WTC11 (cell line): ENCODE results near the gene TAS1R1. TPM values are rescaled to one million over a fixed set of nuclear protein-coding genes. Genes with fewer than 3 reads are reported as not detected.
A peak's percentile ranks its signal among the peaks of the same experiment; 100 is the strongest.

Experiments
- ATAC-seq: fragments of 200-7000 bp; cut with Tn5 transposase; 2 replicates; pipeline ENCODE4 v1.10.0; 2021; ENCODE audit warnings: mild to moderate bottlenecking, moderate library complexity
- CTCF ChIA-PET: fragments of 300-600 bp; sonication (Branson Sonifier 250); formaldehyde crosslinking; loops from one replicate; lab custom pipeline; 2021; ENCODE audit warnings: antibody characterized with exemption; lab: Charles Lee
- POLR2A ChIA-PET: fragments of 350-600 bp; sonication (Branson Sonifier 250); formaldehyde crosslinking; loops from one replicate; lab custom pipeline; 2021; ENCODE audit warnings: antibody characterized with exemption; lab: Charles Lee
- DNase-seq: peaks from one replicate; pipeline ENCODE4 v3.0.0; 2021; ENCODE audit warnings: low spot score
- H3K27ac Mint-ChIP-seq: 2 replicates; pipeline ENCODE4 v1.8.0; 2021; ENCODE audit warnings: mixed read lengths
- H3K27me3 Mint-ChIP-seq: 2 replicates; pipeline ENCODE4 v1.8.0; 2021; ENCODE audit warnings: low read depth, mild to moderate bottlenecking, moderate library complexity, mixed read lengths
- H3K36me3 Mint-ChIP-seq: 2 replicates; pipeline ENCODE4 v1.8.0; 2021; ENCODE audit warnings: mixed read lengths
- H3K4me1 Mint-ChIP-seq: 2 replicates; pipeline ENCODE4 v1.8.0; 2022; ENCODE audit warnings: mixed read lengths
- H3K4me3 Mint-ChIP-seq: 2 replicates; pipeline ENCODE4 v1.8.0; 2021; ENCODE audit warnings: mild to moderate bottlenecking, moderate library complexity, mixed read lengths
- H3K9me3 Mint-ChIP-seq: 2 replicates; pipeline ENCODE4 v1.8.0; 2021; ENCODE audit warnings: mixed read lengths
- ATF3 ChIP-seq: sonication (generic); formaldehyde crosslinking; conservative IDR thresholded peaks from 2 replicates; pipeline ENCODE4 v1.8.1; 2022; ENCODE audit warnings: mild to moderate bottlenecking, missing genetic modification reagents
- ATF6 ChIP-seq: sonication (generic); formaldehyde crosslinking; IDR thresholded peaks from 2 replicates; pipeline ENCODE4 v1.8.1; 2023; ENCODE audit warnings: mild to moderate bottlenecking, missing genetic modification reagents
- CREB1 ChIP-seq: sonication (generic); formaldehyde crosslinking; IDR thresholded peaks from 2 replicates; pipeline ENCODE4 v1.8.0; 2023; ENCODE audit warnings: mild to moderate bottlenecking, missing genetic modification reagents
- E2F5 ChIP-seq: sonication (generic); formaldehyde crosslinking; IDR thresholded peaks from 2 replicates; pipeline ENCODE4 v1.8.1; 2022; ENCODE audit warnings: mild to moderate bottlenecking, moderate library complexity, missing genetic modification reagents
- HMGA2 ChIP-seq: fragments of 250-450 bp; sonication (Bioruptor Pico); IDR thresholded peaks from 2 replicates; pipeline ENCODE4 v1.4.0; 2021; ENCODE audit warnings: mild to moderate bottlenecking, moderate library complexity
- IRF2 ChIP-seq: sonication (generic); formaldehyde crosslinking; IDR thresholded peaks from 2 replicates; pipeline ENCODE4 v1.8.0; 2022; ENCODE audit warnings: low read depth, missing genetic modification reagents, borderline replicate concordance
- JUN ChIP-seq: sonication (generic); formaldehyde crosslinking; IDR thresholded peaks from 2 replicates; pipeline ENCODE4 v1.8.0; 2023; ENCODE audit warnings: mild to moderate bottlenecking, missing genetic modification reagents
- MYBL2 ChIP-seq: sonication (generic); formaldehyde crosslinking; IDR thresholded peaks from 2 replicates; pipeline ENCODE4 v1.8.1; 2023; ENCODE audit warnings: mild to moderate bottlenecking, moderate library complexity, missing genetic modification reagents
- NFE2L1 ChIP-seq: sonication (generic); formaldehyde crosslinking; IDR thresholded peaks from 2 replicates; pipeline ENCODE4 v1.8.1; 2023; ENCODE audit warnings: missing genetic modification reagents
- NFYB ChIP-seq: sonication (generic); formaldehyde crosslinking; conservative IDR thresholded peaks from 2 replicates; pipeline ENCODE4 v1.8.0; 2022; ENCODE audit warnings: low read depth, missing genetic modification reagents
- PRDM15 ChIP-seq: sonication (generic); formaldehyde crosslinking; IDR thresholded peaks from 2 replicates; pipeline ENCODE4 v1.8.0; 2022; ENCODE audit warnings: missing genetic modification reagents
- ZBTB43 ChIP-seq: sonication (generic); formaldehyde crosslinking; IDR thresholded peaks from 2 replicates; pipeline ENCODE4 v1.8.1; 2023; ENCODE audit warnings: mild to moderate bottlenecking, missing genetic modification reagents
- total RNA-seq: library from RNA; stranded (reverse); gene quantifications from 3 replicates; pipeline ENCODE4 v1.2.3, GENCODE V29; 2021
- TF ChIP-seq, protein P1 (sequence below): sonication (generic); formaldehyde crosslinking; IDR thresholded peaks from 2 replicates; pipeline ENCODE4 v1.8.0; 2022; ENCODE audit warnings: mild to moderate bottlenecking, missing genetic modification reagents
- TF ChIP-seq, protein P2 (sequence below): sonication (generic); formaldehyde crosslinking; IDR thresholded peaks from 2 replicates; pipeline ENCODE4 v1.8.1; 2023; ENCODE audit warnings: mild to moderate bottlenecking, missing genetic modification reagents, moderate library complexity

Gene TAS1R1
- total RNA-seq, 1 experiment from 2014 or later, result 0.11 TPM

DNA sequence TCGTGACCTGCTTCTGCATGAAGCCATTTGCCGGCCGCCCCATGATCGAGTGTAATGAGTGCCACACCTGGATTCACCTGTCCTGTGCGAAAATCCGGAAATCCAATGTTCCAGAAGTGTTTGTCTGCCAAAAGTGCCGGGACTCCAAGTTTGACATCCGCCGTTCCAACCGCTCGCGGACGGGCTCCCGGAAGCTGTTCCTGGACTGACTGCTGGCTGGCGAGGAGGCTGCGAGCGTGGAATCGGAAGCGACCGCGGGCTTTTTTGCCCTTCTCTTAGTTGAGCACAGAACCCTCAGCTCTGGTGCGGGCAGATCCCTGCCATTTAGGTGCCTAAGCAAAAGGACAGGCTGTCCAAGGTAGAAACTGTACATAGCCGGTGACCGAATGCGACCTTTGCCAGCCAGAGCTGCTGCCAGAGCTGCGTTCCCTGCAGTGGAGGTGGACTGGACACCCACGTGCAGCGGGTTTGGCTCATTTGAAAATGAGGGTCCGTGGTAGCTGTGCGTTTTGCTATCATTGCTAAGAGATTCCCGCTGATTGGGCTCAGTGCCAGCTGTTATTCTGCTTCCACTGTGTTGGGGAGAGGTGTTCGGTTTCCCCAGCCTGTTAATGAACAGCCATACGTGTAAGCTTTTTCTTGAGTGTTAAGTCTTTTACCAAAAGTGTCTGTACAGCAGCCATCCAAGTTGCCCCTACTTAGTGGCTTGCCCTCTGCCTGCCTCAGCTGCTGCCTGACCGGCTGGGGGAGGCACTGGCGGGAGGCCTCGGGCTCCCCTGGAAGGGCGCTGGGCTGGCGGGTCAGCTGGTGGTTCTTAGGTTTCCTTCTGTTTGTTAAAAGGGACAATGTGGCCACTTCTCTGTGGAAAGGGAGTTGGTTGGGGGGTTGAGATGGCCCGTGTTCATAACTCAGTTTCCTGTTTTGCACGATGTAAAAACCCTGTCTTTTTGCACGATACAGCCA lies 66.6 kb downstream of the TAS1R1 start (continued):
- TF ChIP-seq ZBTB43 (CRISPR knock-in tag), result no peak
- no peak for TF ChIP-seq NFYB (CRISPR knock-in tag)
- no peak for TF ChIP-seq ATF3 (CRISPR knock-in tag)
- TF ChIP-seq, all 79 proteins: peak for 0

DNA sequence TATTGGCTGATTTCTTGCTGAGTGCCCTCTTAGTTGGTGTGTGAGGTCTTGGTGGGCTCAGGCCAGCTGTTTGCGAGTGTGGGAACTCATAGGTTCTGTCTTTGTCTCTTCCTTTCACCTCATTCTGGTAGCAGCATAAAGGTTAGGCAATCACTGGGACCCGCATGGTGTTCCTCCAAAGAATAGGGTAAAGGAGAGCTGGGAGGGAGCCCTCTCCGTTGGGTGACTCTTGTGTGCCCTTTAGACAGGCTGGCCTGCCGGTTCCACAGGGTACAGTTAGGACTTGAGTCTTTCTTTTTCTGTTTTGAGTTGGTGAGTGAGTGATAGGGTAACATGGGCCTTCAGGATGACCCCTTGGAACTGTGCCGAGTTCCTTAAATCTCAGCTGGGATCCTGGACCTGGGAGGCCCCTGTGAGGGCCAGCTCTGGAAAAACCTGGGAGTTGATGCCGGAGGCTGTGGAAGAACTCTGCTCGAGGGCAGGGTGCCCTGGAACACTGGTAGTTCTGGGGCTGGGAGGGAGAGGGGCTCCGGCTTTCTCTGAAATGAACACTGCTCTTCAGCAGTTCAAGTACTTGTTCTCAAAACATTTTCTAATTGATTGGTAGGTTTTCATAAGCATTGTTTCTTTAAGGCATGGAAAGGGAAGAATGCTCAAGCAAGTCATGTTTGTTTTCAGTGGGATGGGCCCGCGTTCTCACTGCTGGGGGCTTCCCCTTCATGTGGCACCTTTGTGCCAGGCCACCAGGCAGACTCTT lies 67.5 kb downstream of the TAS1R1 start:
- Mint-ChIP-seq H3K4me1 (peaks cover 14% of the 10 kb centered on the region), H3K9me3 (no peaks in the 10 kb centered on the region), H3K27ac (peak overlapping the region; percentile 79; the same call in 1 of the 2 replicates), H3K27me3 (no peaks in the 10 kb centered on the region; the same call in 1 of the 2 replicates), H3K36me3 (peaks cover 51% of the 10 kb centered on the region), H3K4me3 (no peak overlapping the region)
- DNase-seq (no peak), ATAC-seq (no peak)
- TF ChIP-seq MYBL2 (CRISPR knock-in tag) (no peak), CREB1 (CRISPR knock-in tag) (no peak), E2F5 (CRISPR knock-in tag) (no peak), IRF2 (CRISPR knock-in tag) (no peak), ATF6 (CRISPR knock-in tag) (no peak), JUN (CRISPR knock-in tag) (no peak), NFE2L1 (CRISPR knock-in tag) (no peak), PRDM15 (CRISPR knock-in tag) (no peak), HMGA2 (CRISPR knock-in tag) (no peak)
- TF ChIP-seq, protein P1, sequence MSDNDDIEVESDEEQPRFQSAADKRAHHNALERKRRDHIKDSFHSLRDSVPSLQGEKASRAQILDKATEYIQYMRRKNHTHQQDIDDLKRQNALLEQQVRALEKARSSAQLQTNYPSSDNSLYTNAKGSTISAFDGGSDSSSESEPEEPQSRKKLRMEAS, result no peak
- TF ChIP-seq, protein P2, sequence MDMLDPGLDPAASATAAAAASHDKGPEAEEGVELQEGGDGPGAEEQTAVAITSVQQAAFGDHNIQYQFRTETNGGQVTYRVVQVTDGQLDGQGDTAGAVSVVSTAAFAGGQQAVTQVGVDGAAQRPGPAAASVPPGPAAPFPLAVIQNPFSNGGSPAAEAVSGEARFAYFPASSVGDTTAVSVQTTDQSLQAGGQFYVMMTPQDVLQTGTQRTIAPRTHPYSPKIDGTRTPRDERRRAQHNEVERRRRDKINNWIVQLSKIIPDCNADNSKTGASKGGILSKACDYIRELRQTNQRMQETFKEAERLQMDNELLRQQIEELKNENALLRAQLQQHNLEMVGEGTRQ (CRISPR knock-in tag), result no peak
- POLR2A ChIA-PET, result no interaction called here
- CTCF ChIA-PET, result interaction anchor here (1.2 to 1.6 kb wide), 2 partner anchors 21 to 68 kb away, joined by 3 read pairs; partner anchors contain the start of gene TAS1R1
